ENCODE measurements around the gene UQCRQ.

The UQCRQ gene

GRCh38 chr5:132825834-132826391 lies 40.5 kb upstream of the UQCRQ start:
- Histone ChIP-seq H3K4me1 (ENCODE audit: control insufficient read depth in 1 of 2, insufficient read depth in 2 of 2, low read length in 2 of 2) (peaks cover 5 to 25% of the 10 kb centered on the region in 2 donors), H3K27ac (ENCODE audit: low read length) (no peak overlapping the region), H3K36me3 (ENCODE audit: control insufficient read depth in 1 of 2, insufficient read depth in 2 of 2, low read length in 2 of 2) (no peaks in the 10 kb centered on the region)

DNA sequence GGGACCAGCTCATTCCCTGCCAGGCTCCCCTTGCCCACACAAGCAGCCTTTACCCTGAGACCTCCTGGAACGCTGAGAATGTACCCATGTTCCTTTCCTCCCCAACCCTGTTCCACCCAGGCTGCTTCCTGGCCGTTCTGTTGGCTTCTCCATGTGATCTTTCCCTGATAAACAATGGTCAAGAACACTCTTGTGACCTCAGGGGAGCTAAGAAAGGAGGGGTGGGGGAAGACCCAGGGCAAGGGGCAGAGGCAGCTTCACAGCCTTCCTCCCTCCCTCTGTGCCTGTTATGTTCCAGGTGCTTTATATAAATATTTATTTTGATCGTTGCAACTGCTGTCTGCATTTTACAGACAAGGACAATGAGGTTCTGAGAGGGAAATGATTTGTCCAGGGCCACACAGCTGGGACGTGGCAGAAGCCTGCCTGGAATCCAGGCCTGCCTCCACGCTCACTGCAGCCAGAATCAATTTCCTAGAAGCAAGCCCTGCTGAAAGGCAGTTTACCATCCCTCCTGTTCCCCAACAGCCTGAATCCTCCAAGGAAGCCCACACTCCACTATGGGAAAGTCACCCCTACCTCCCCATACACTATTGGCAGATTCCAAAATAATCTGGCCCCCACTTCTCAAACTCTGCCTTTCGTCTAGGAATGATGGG lies 39.9 kb upstream of the UQCRQ start:
- Histone ChIP-seq H3K27ac (ENCODE audit: low read length) (no peak overlapping the region), H3K9me3 (ENCODE audit: control insufficient read depth in 1 of 2, low read length in 2 of 2) (no peaks in the 10 kb centered on the region), H3K4me3 (ENCODE audit: low read depth in 1 of 2, low read length in 2 of 2) (no peak overlapping the region), H3K4me1 (ENCODE audit: control insufficient read depth in 1 of 2, insufficient read depth in 2 of 2, low read length in 2 of 2) (peaks cover 5 to 27% of the 10 kb centered on the region in 2 donors), H3K27me3 (ENCODE audit: low read depth, low read length) (no peaks in the 10 kb centered on the region), H3K36me3 (ENCODE audit: control insufficient read depth in 1 of 2, insufficient read depth in 2 of 2, low read length in 2 of 2) (no peaks in the 10 kb centered on the region)

More at GRCh38 chr5:132825834-132826391, 40.5 kb upstream of the UQCRQ start:
- Histone ChIP-seq H3K4me3 (ENCODE audit: low read depth in 1 of 2, low read length in 2 of 2) (no peak overlapping the region), H3K27me3 (ENCODE audit: low read depth, low read length) (no peaks in the 10 kb centered on the region), H3K9me3 (ENCODE audit: control insufficient read depth in 1 of 2, low read length in 2 of 2) (no peaks in the 10 kb centered on the region)

DNA sequence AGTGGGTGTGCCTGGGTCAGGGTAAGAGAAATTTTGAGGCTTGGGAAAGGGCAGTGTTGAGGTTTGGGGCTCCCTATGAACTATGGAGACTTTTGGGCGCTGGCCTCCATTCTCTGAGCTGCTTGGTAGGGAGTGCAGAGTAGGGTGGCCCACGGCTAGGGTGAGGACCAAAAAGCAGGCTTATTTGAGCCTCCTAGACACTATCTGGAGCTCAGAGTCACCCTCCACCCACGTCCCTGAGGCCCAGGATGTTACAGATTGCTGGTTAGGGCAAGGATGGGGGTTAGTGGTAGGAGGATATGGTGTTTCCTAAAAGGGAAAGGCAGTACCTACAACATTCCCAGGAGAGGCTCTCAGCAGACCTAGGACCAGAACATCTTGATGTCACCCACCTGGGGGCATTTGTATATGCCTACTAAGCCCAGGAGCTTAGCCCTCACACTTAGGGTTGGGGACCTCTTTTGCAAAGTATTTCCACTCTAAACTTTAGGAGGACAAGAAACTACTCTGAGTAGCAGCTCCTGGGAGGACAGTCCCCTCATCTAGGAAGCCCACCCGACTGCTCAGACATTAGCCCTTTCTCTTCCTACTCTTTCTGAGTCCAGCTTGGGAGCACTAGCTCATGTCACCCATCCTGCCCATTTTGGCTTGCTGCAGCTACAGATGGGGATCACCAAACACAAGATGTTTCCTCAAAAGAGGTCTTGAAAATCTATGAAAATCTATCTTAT lies 38.3 kb upstream of the UQCRQ start:
- no peaks in the 10 kb centered on the region for H3K27me3 ChIP-seq (ENCODE audit: low read depth, low read length)
- no peaks in the 10 kb centered on the region for H3K9me3 ChIP-seq (ENCODE audit: control insufficient read depth in 1 of 2, low read length in 2 of 2)
- peaks cover 5 to 20% of the 10 kb centered on the region in 2 donors for H3K4me1 ChIP-seq (ENCODE audit: control insufficient read depth in 1 of 2, insufficient read depth in 2 of 2, low read length in 2 of 2)
- H3K36me3 ChIP-seq (ENCODE audit: control insufficient read depth in 1 of 2, insufficient read depth in 2 of 2, low read length in 2 of 2) = no peaks in the 10 kb centered on the region
- no peak overlapping the region for H3K4me3 ChIP-seq (ENCODE audit: low read depth in 1 of 2, low read length in 2 of 2)
- no peak overlapping the region for H3K27ac ChIP-seq (ENCODE audit: low read length)

DNA sequence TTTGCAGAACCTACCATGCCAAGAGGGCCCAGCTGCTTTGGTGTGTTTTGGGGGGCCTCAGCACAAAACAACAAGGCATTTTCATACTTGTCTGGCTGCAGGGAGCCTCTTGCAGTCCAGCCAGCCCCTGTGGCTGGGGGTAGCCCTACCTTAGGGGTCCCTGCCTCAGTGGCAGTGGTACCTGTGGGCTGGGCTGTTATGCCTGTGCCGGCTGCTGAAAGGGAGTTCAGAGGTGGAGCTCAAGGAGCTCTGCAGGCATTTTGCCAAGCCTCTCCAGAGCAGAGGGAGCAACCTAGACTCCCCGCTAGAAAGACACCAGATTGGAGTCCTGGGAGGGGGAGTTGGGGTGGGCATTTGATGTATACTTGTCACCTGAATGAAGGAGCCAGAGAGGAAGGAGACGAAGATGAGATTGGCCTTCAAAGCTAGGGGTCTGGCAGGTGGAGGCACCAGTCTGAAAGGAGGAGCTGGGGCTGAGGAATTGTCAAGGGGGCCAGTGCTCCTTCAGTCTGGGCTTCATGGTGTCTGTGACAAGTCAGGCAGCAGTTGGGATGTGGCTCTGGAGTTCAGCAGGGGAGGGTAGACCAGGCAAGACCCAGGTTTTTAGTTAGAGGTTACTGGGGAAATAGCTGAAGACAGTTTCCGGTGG lies 37.5 kb upstream of the UQCRQ start:
- Histone ChIP-seq H3K4me1 (ENCODE audit: control insufficient read depth in 1 of 2, insufficient read depth in 2 of 2, low read length in 2 of 2) (peaks cover 5 to 15% of the 10 kb centered on the region in 2 donors), H3K27ac (ENCODE audit: low read length) (no peak overlapping the region), H3K27me3 (ENCODE audit: low read depth, low read length) (no peaks in the 10 kb centered on the region), H3K36me3 (ENCODE audit: control insufficient read depth in 1 of 2, insufficient read depth in 2 of 2, low read length in 2 of 2) (no peaks in the 10 kb centered on the region), H3K4me3 (ENCODE audit: low read depth in 1 of 2, low read length in 2 of 2) (peak overlapping the region; percentile 65 to 78), H3K9me3 (ENCODE audit: control insufficient read depth in 1 of 2, low read length in 2 of 2) (no peaks in the 10 kb centered on the region)

- Histone ChIP-seq H3K9me3 (ENCODE audit: control insufficient read depth in 1 of 2, low read length in 2 of 2) (no peaks in the 10 kb centered on the region), H3K4me3 (ENCODE audit: low read depth in 1 of 2, low read length in 2 of 2) (peak overlapping the region; percentile 65 to 78), H3K4me1 (ENCODE audit: control insufficient read depth in 1 of 2, insufficient read depth in 2 of 2, low read length in 2 of 2) (peaks cover 5 to 15% of the 10 kb centered on the region in 2 donors), H3K27me3 (ENCODE audit: low read depth, low read length) (no peaks in the 10 kb centered on the region), H3K27ac (ENCODE audit: low read length) (no peak overlapping the region), H3K36me3 (ENCODE audit: control insufficient read depth in 1 of 2, insufficient read depth in 2 of 2, low read length in 2 of 2) (no peaks in the 10 kb centered on the region)
Measured at GRCh38 chr5:132829742-132830435, 36.6 kb upstream of the UQCRQ start.

- Histone ChIP-seq H3K4me1 (ENCODE audit: control insufficient read depth in 1 of 2, insufficient read depth in 2 of 2, low read length in 2 of 2) (peaks cover 5 to 15% of the 10 kb centered on the region in 2 donors), H3K27ac (ENCODE audit: low read length) (no peak within 1 kb of the TSS), H3K27me3 (ENCODE audit: low read depth, low read length) (no peaks in the 10 kb centered on the region)
Measured at GRCh38 chr5:132830436-132831094, 35.9 kb upstream of the UQCRQ start, which contains the start of gene SHROOM1. Gene SHROOM1 (minus strand): TSS chr5:132830647. CDS start chr5:132826140, 4,507 bp downstream.

DNA sequence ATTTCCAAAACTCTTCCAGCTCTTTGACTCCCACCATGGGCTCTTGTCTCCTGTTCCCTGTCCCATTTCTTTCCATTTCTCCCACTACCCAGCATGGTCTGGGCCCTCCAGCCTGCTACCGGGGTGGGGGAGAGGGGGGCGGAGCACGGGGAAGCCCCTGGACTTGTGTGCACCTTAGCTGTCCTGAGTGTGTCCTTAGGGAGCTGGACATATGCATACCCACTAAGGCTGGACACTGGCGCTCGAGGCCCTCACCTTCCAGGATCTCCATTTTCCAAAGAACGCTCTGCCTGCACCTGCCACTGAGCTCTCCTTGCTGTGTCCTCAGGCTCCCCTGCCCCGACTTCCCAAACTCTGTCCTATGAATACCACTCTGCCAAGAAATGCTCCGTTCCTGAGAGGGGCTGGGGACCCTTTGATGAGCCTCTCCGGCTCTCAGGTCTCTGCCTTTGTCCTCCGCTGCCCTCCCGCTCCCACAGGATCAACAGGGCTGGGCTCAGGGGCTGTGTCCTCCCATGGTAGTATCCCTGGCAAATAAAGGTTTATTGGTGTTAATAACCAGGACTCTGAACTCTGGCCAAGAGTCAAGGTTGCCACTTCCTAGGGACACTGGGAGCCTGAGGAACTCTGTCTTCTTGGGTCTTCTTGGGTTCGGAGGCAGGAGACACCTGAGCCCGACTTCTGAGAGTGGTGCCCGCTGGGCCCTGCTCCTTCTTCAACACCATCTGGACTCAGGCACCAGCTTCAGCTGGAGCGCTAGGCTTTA lies 35.2 kb upstream of the UQCRQ start:
- no peak overlapping the region for H3K27ac ChIP-seq (ENCODE audit: low read length)
- no peaks in the 10 kb centered on the region for H3K27me3 ChIP-seq (ENCODE audit: low read depth, low read length)
- no peaks in the 10 kb centered on the region for H3K36me3 ChIP-seq (ENCODE audit: control insufficient read depth in 1 of 2, insufficient read depth in 2 of 2, low read length in 2 of 2)
- no peaks in the 10 kb centered on the region for H3K9me3 ChIP-seq (ENCODE audit: control insufficient read depth in 1 of 2, low read length in 2 of 2)
- peak overlapping the region; percentile 38 to 78 for H3K4me3 ChIP-seq (ENCODE audit: low read depth in 1 of 2, low read length in 2 of 2)
- peaks cover 5 to 15% of the 10 kb centered on the region in 2 donors for H3K4me1 ChIP-seq (ENCODE audit: control insufficient read depth in 1 of 2, insufficient read depth in 2 of 2, low read length in 2 of 2)

More at GRCh38 chr5:132830436-132831094, 35.9 kb upstream of the UQCRQ start, which contains the start of gene SHROOM1:
- peak within 1 kb of the TSS; percentile 65 to 78 for H3K4me3 ChIP-seq (ENCODE audit: low read depth in 1 of 2, low read length in 2 of 2)
- H3K36me3 ChIP-seq (ENCODE audit: control insufficient read depth in 1 of 2, insufficient read depth in 2 of 2, low read length in 2 of 2) = no peaks in the 10 kb centered on the region
- no peaks in the 10 kb centered on the region for H3K9me3 ChIP-seq (ENCODE audit: control insufficient read depth in 1 of 2, low read length in 2 of 2)

GRCh38 chr5:132832612-132833011 lies 33.8 kb upstream of the UQCRQ start:
- H3K4me1 ChIP-seq (ENCODE audit: control insufficient read depth in 1 of 2, insufficient read depth in 2 of 2, low read length in 2 of 2) = peaks cover 5 to 15% of the 10 kb centered on the region in 2 donors
- no peak overlapping the region for H3K4me3 ChIP-seq (ENCODE audit: low read depth in 1 of 2, low read length in 2 of 2)
- no peak overlapping the region for H3K27ac ChIP-seq (ENCODE audit: low read length)
- no peaks in the 10 kb centered on the region for H3K27me3 ChIP-seq (ENCODE audit: low read depth, low read length)
- no peaks in the 10 kb centered on the region for H3K36me3 ChIP-seq (ENCODE audit: control insufficient read depth in 1 of 2, insufficient read depth in 2 of 2, low read length in 2 of 2)
- no peaks in the 10 kb centered on the region for H3K9me3 ChIP-seq (ENCODE audit: control insufficient read depth in 1 of 2, low read length in 2 of 2)

- Histone ChIP-seq H3K4me1 (ENCODE audit: control insufficient read depth in 1 of 2, insufficient read depth in 2 of 2, low read length in 2 of 2) (peaks cover 9 to 15% of the 10 kb centered on the region in 2 donors), H3K9me3 (ENCODE audit: control insufficient read depth in 1 of 2, low read length in 2 of 2) (no peaks in the 10 kb centered on the region), H3K27ac (ENCODE audit: low read length) (no peak overlapping the region), H3K27me3 (ENCODE audit: low read depth, low read length) (no peaks in the 10 kb centered on the region), H3K36me3 (ENCODE audit: control insufficient read depth in 1 of 2, insufficient read depth in 2 of 2, low read length in 2 of 2) (no peaks in the 10 kb centered on the region), H3K4me3 (ENCODE audit: low read depth in 1 of 2, low read length in 2 of 2) (no peak overlapping the region)
Measured at GRCh38 chr5:132834057-132834456, 32.4 kb upstream of the UQCRQ start.

GRCh38 chr5:132836852-132837251 lies 29.6 kb upstream of the UQCRQ start:
- H3K36me3 ChIP-seq (ENCODE audit: control insufficient read depth in 1 of 2, insufficient read depth in 2 of 2, low read length in 2 of 2) = no peaks in the 10 kb centered on the region
- H3K27me3 ChIP-seq (ENCODE audit: low read depth, low read length) = no peaks in the 10 kb centered on the region
- no peak overlapping the region for H3K27ac ChIP-seq (ENCODE audit: low read length)
- no peak overlapping the region for H3K4me3 ChIP-seq (ENCODE audit: low read depth in 1 of 2, low read length in 2 of 2)
- H3K9me3 ChIP-seq (ENCODE audit: control insufficient read depth in 1 of 2, low read length in 2 of 2) = no peaks in the 10 kb centered on the region
- H3K4me1 ChIP-seq (ENCODE audit: control insufficient read depth in 1 of 2, insufficient read depth in 2 of 2, low read length in 2 of 2) = peaks cover 3 to 7% of the 10 kb centered on the region in 2 donors
